Sigmoid colon (tissue), 7 donors: ENCODE results near the gene OIT3. TPM values are rescaled to one million over a fixed set of nuclear protein-coding genes. Genes with fewer than 3 reads are reported as not detected.

Experiments
- DNase-seq: peaks from one replicate; pipeline ENCODE4 v3.0.0-alpha.2; 2019
- H3K27ac ChIP-seq, 4 donors: fragments of 200-600 bp; sonication (generic); one replicate each; pipeline ENCODE4 v1.5.1; 2016 to 2019; ENCODE audit warnings: mild to moderate bottlenecking in 1 of 4
- H3K27me3 ChIP-seq, 3 donors: fragments of 200-600 bp; sonication (generic); one replicate each; pipeline ENCODE4 v1.5.1; 2019; ENCODE audit warnings: mild to moderate bottlenecking in 1 of 3
- H3K36me3 ChIP-seq, 4 donors: fragments of 200-600 bp; sonication (generic); one replicate each; pipeline ENCODE4 v1.5.1; 2016 to 2019
- H3K4me1 ChIP-seq, 4 donors: fragments of 200-600 bp; sonication (generic); one replicate each; pipeline ENCODE4 v1.5.1; 2017 to 2019
- H3K4me3 ChIP-seq, 4 donors: fragments of 200-600 bp; sonication (generic); one replicate each; pipeline ENCODE4 v1.5.1; 2017 to 2019; ENCODE audit warnings: mild to moderate bottlenecking in 2 of 4, moderate library complexity in 1 of 4
- H3K9me3 ChIP-seq, 4 donors: fragments of 200-600 bp in 3 of 4; sonication (generic) in 3 of 4; one replicate each; pipeline versions ENCODE4 v1.5.1 to v1.6.1; 2013 to 2019
- EP300 ChIP-seq, 4 donors: sonication (generic); formaldehyde crosslinking; IDR thresholded peaks; one replicate each; pipeline ENCODE4 v1.6.1; 2017; ENCODE audit warnings: antibody characterized with exemption in 4 of 4
- POLR2A ChIP-seq, 2 donors: fragments of 450-650 bp; IDR thresholded peaks; one replicate each; pipeline ENCODE4 v1.6.1; 2016; ENCODE audit warnings: antibody characterized with exemption in 2 of 2, mild to moderate bottlenecking in 2 of 2, moderate library complexity in 2 of 2
- POLR2AphosphoS5 ChIP-seq, 4 donors: sonication (generic); formaldehyde crosslinking; IDR thresholded peaks; one replicate each; pipeline ENCODE4 v1.6.1; 2017; ENCODE audit warnings: antibody characterized with exemption in 4 of 4
- WGBS, 2 donors: extraction: QIAGEN DNeasy Blood & Tissue Kit; methylation state at CpG; one replicate each; pipeline ENCODE4 v1.1.7; 2013; 5-methylcytosine and 5-hydroxymethylcytosine counted together
- intact Hi-C: fragments of 100-400 bp; cut with DNase I; formaldehyde crosslinking; loops from one replicate; pipeline ENCODE4 v1.15.1; 2023
- polyA plus RNA-seq, 3 donors: library from polyadenylated mRNA; stranded (reverse); fragments of 200-250 nt; gene quantifications; one replicate each; pipeline ENCODE4 v1.2.3, GENCODE V29; 2013
- total RNA-seq, 4 donors: library from RNA; depleted of rRNA; stranded (reverse); fragments of >200 nt; gene quantifications; one replicate each; pipeline ENCODE4 v1.1.0, GENCODE V29; 2016
- TF ChIP-seq, protein P1 (sequence below), 4 experiments: fragments of 450-650 bp in 3 of 4; fragments of 200-600 bp in 1 of 4; IDR thresholded peaks; one replicate each; pipeline ENCODE4 v1.5.1; 2016 to 2019; ENCODE audit warnings: antibody characterized with exemption in 4 of 4, mild to moderate bottlenecking in 3 of 4, moderate library complexity in 2 of 4
- donor health status: healthy with polysubstance abuse.
- donor health status: Bipolar disorder and iron deficiency.
- donor health status: healthy.

Gene OIT3
- total and polyA plus RNA-seq, 7 donors = 0.04 TPM; not detected in 6

GRCh38 chr10:72954230-72954595, 60.7 kb downstream of the OIT3 start:
- 78 to 89% methylated on average over 8 of the region's 8 CpGs for WGBS, 2 donors
- DNase-seq = no peak
- TF ChIP-seq POLR2AphosphoS5 (IDR thresholded peaks at IDR 0.05) (no peak), EP300 (IDR thresholded peaks at IDR 0.05) (no peak), POLR2A (IDR thresholded peaks at IDR 0.05) (no peak)
- TF ChIP-seq, protein P1, sequence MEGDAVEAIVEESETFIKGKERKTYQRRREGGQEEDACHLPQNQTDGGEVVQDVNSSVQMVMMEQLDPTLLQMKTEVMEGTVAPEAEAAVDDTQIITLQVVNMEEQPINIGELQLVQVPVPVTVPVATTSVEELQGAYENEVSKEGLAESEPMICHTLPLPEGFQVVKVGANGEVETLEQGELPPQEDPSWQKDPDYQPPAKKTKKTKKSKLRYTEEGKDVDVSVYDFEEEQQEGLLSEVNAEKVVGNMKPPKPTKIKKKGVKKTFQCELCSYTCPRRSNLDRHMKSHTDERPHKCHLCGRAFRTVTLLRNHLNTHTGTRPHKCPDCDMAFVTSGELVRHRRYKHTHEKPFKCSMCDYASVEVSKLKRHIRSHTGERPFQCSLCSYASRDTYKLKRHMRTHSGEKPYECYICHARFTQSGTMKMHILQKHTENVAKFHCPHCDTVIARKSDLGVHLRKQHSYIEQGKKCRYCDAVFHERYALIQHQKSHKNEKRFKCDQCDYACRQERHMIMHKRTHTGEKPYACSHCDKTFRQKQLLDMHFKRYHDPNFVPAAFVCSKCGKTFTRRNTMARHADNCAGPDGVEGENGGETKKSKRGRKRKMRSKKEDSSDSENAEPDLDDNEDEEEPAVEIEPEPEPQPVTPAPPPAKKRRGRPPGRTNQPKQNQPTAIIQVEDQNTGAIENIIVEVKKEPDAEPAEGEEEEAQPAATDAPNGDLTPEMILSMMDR (IDR thresholded peaks at IDR 0.05) = no peak
- no peaks in the 10 kb centered on the region for H3K27me3 ChIP-seq
- H3K9me3 ChIP-seq = no peaks in the 10 kb centered on the region
- no peak overlapping the region for H3K27ac ChIP-seq
- H3K4me3 ChIP-seq = no peak overlapping the region
- H3K36me3 ChIP-seq = no peaks in the 10 kb centered on the region
- H3K4me1 ChIP-seq = no peaks in the 10 kb centered on the region
- intact Hi-C loops = no loop called here

- WGBS, 2 donors = 31 to 70% methylated on average over 12 of the region's 12 CpGs
- H3K36me3 ChIP-seq = no peaks in the 10 kb centered on the region
- TF ChIP-seq POLR2A (IDR thresholded peaks at IDR 0.05) = no peak
- no peak for TF ChIP-seq EP300 (IDR thresholded peaks at IDR 0.05)
- TF ChIP-seq, protein P1 (IDR thresholded peaks at IDR 0.05) = no peak
- no peak for TF ChIP-seq POLR2AphosphoS5 (IDR thresholded peaks at IDR 0.05)
- no peak for DNase-seq
- no peaks in the 10 kb centered on the region for H3K27me3 ChIP-seq
- intact Hi-C loops = no loop called here
- H3K9me3 ChIP-seq = no peaks in the 10 kb centered on the region
- H3K27ac ChIP-seq = no peak within 1 kb of the TSS
- H3K4me3 ChIP-seq = no peak within 1 kb of the TSS
- no peaks in the 10 kb centered on the region for H3K4me1 ChIP-seq
These were observed 61.3 kb downstream of the OIT3 start, which contains the start of gene PLA2G12B for GRCh38 chr10:72954596-72955554. Gene PLA2G12B (minus strand): TSS chr10:72954806. CDS start chr10:72954685, 121 bp downstream.

DNA sequence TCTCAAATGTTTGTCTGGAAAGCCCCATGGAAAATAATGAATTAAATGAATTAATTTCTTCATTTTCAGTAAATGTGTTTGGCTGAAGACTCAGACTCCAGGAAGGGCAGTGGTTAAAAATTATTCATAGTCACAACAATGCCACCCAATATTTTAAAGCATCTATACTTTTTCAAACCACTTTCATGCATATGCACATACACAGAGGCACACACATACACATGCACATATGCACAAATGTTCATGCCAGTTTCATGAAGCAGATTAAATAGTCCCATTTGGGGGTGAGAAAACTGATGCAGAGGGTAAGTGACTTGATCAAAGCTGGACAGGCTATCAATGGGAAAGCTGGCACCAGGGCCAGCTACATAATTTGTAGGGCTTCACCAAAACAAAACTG, 62.5 kb downstream of the OIT3 start:
- Histone ChIP-seq H3K4me3 (no peak overlapping the region), H3K9me3 (no peaks in the 10 kb centered on the region), H3K27me3 (no peaks in the 10 kb centered on the region), H3K36me3 (no peaks in the 10 kb centered on the region), H3K4me1 (no peaks in the 10 kb centered on the region), H3K27ac (no peak overlapping the region)
- no peak for DNase-seq
- intact Hi-C loops = no loop called here
- TF ChIP-seq, protein P1 (IDR thresholded peaks at IDR 0.05) = no peak
- TF ChIP-seq POLR2AphosphoS5 (IDR thresholded peaks at IDR 0.05) (no peak), EP300 (IDR thresholded peaks at IDR 0.05) (no peak), POLR2A (IDR thresholded peaks at IDR 0.05) (no peak)

GRCh38 chr10:72976886-72977285, 83.3 kb downstream of the OIT3 start:
- no peaks in the 10 kb centered on the region for H3K27me3 ChIP-seq
- no peaks in the 10 kb centered on the region for H3K4me1 ChIP-seq
- WGBS, 2 donors = 97 to 100% methylated on average over 1 of the region's 1 CpG
- TF ChIP-seq POLR2AphosphoS5 (IDR thresholded peaks at IDR 0.05) (no peak), POLR2A (IDR thresholded peaks at IDR 0.05) (no peak), EP300 (IDR thresholded peaks at IDR 0.05) (no peak)
- TF ChIP-seq, protein P1 (IDR thresholded peaks at IDR 0.05) = no peak
- no peak for DNase-seq
- intact Hi-C loops = no loop called here
- H3K4me3 ChIP-seq = no peak overlapping the region
- no peak overlapping the region for H3K27ac ChIP-seq
- no peaks in the 10 kb centered on the region for H3K36me3 ChIP-seq
- H3K9me3 ChIP-seq = peaks cover 0 to 12% (median 5%) of the 10 kb centered on the region in 4 donors
